Endothelial cell of umbilical vein (primary cell): ENCODE results near the gene ALDH4A1. TPM values are rescaled to one million over a fixed set of nuclear protein-coding genes. Genes with fewer than 3 reads are reported as not detected.

Source experiments
- BruUV-seq: library from RNA; stranded (reverse); fragments of 400-500 nt; replicated peaks from 2 replicates; lab custom pipeline; 2021; lab: Mats Ljungman, UMichigan
- CTCF ChIA-PET: fragments of 300-600, 350-600 bp; sonication (Branson Sonifier 250); formaldehyde crosslinking; loops from one replicate; lab custom pipeline; 2021; ENCODE audit warnings: antibody characterized with exemption, inconsistent platforms; lab: Charles Lee
- POLR2A ChIA-PET: fragments of 300-600, 350-600 bp; sonication (Branson Sonifier 250); formaldehyde crosslinking; loops from one replicate; lab custom pipeline; 2021; ENCODE audit warnings: antibody characterized with exemption, inconsistent platforms; lab: Charles Lee
- DNase-seq: peaks from one replicate; pipeline ENCODE4 v3.0.0-alpha.2; 2011; ENCODE audit warnings: low read depth, low spot score
- FAIRE-seq: peaks from 2 replicates; lab custom pipeline; 2011; peaks lifted over from hg19 to GRCh38; lab: Jason Lieb, UNC
- H2AFZ ChIP-seq: 2 replicates; pipeline ENCODE4 v1.6.0; 2012; ENCODE audit warnings: low read depth, low read length, control low read depth, inconsistent platforms
- H3K27ac ChIP-seq: 2 replicates; pipeline ENCODE4 v1.5.1; 2011; ENCODE audit warnings: low read depth, mild to moderate bottlenecking, control low read depth, low read length, moderate library complexity; ENCODE audit not compliant: insufficient read depth
- H3K27me3 ChIP-seq, 2 experiments: 2 replicates each; pipeline versions ENCODE4 v1.6.0 to v1.6.1; 2011; ENCODE audit warnings: low read length in 2 of 2, mixed read lengths in 1 of 2; ENCODE audit not compliant: control insufficient read depth in 2 of 2, insufficient read depth in 2 of 2
- H3K36me3 ChIP-seq, 2 experiments: 2 replicates in 1 of 2; 3 replicates in 1 of 2; pipeline ENCODE4 v1.5.1; 2011; ENCODE audit warnings: low read length in 2 of 2, mild to moderate bottlenecking in 1 of 2, moderate library complexity in 1 of 2; ENCODE audit not compliant: control insufficient read depth in 2 of 2, insufficient read depth in 2 of 2; ENCODE audit errors: extremely low read depth in 1 of 2
- H3K4me1 ChIP-seq: 3 replicates; pipeline ENCODE4 v1.5.1; 2011; ENCODE audit warnings: mild to moderate bottlenecking, low read length; ENCODE audit not compliant: control insufficient read depth, insufficient read depth; ENCODE audit errors: extremely low read depth
- H3K4me2 ChIP-seq: 2 replicates; pipeline ENCODE4 v1.6.1; 2011; ENCODE audit warnings: low read length, control low read depth, mixed read lengths; ENCODE audit not compliant: insufficient read depth
- H3K4me3 ChIP-seq, 3 experiments: fragments of 200-600 bp in 1 of 3; sonication (generic), shearing (Covaris generic) in 1 of 3; replicated peaks in 1 of 3; 2 replicates each; pipeline ENCODE4 v1.5.1; 2011 to 2016; ENCODE audit warnings: control low read depth in 3 of 3, low read length in 3 of 3, mild to moderate bottlenecking in 2 of 3, inconsistent platforms in 1 of 3, low read depth in 1 of 3, moderate library complexity in 1 of 3; ENCODE audit not compliant: insufficient read depth in 1 of 3
- H3K79me2 ChIP-seq: 2 replicates; pipeline ENCODE4 v1.6.0; 2012; ENCODE audit warnings: low read length, inconsistent platforms; ENCODE audit not compliant: control insufficient read depth, insufficient read depth
- H3K9ac ChIP-seq: replicated peaks from 2 replicates; pipeline ENCODE3; 2011; ENCODE audit warnings: low read length, control low read depth; ENCODE audit not compliant: insufficient read depth; ENCODE audit errors: extremely low read depth
- H3K9me1 ChIP-seq: replicated peaks from 3 replicates; pipeline ENCODE4 v1.6.0; 2011; ENCODE audit warnings: mild to moderate bottlenecking, low read length; ENCODE audit not compliant: control insufficient read depth, insufficient read depth; ENCODE audit errors: extremely low read depth
- H3K9me3 ChIP-seq: replicated peaks from 2 replicates; pipeline ENCODE4 v1.5.1; 2012; ENCODE audit warnings: low read length, inconsistent platforms; ENCODE audit not compliant: control insufficient read depth, insufficient read depth
- H4K20me1 ChIP-seq: replicated peaks from 2 replicates; pipeline ENCODE3; 2011; ENCODE audit warnings: mild to moderate bottlenecking, low read length; ENCODE audit not compliant: control insufficient read depth, insufficient read depth; ENCODE audit errors: extremely low read depth
- EZH2 ChIP-seq: IDR thresholded peaks from 2 replicates; pipeline ENCODE4 v1.6.1; 2012; ENCODE audit warnings: borderline replicate concordance, low read depth, mild to moderate bottlenecking, moderate library complexity, low read length, inconsistent platforms; ENCODE audit not compliant: severe bottlenecking
- FOS ChIP-seq: IDR thresholded peaks from 2 replicates; pipeline ENCODE4 v1.6.1; 2011; ENCODE audit warnings: mild to moderate bottlenecking, low read length, moderate library complexity, borderline replicate concordance; ENCODE audit not compliant: insufficient read depth
- GATA2 ChIP-seq: IDR thresholded peaks from 2 replicates; pipeline ENCODE4 v1.7.0; 2011; ENCODE audit warnings: low read depth, mild to moderate bottlenecking, moderate library complexity, mixed read lengths, low read length; ENCODE audit not compliant: insufficient read length, insufficient read depth
- JUN ChIP-seq: IDR thresholded peaks from 2 replicates; pipeline ENCODE4 v1.6.1; 2011; ENCODE audit warnings: borderline replicate concordance, low read depth; ENCODE audit not compliant: insufficient read length, insufficient read depth
- MYC ChIP-seq: IDR thresholded peaks from one replicate; pipeline ENCODE4 v1.6.1; 2011; ENCODE audit warnings: mild to moderate bottlenecking, low read depth, low read length
- POLR2A ChIP-seq: IDR thresholded peaks from 2 replicates; pipeline ENCODE4 v1.6.1; 2012; ENCODE audit warnings: low read depth, mild to moderate bottlenecking, control low read depth, low read length
- POLR2AphosphoS5 ChIP-seq: IDR thresholded peaks from 2 replicates; pipeline ENCODE4 v1.6.1; 2012; ENCODE audit warnings: low read depth, mild to moderate bottlenecking, control low read depth, low read length, moderate library complexity; ENCODE audit not compliant: insufficient read depth
- dilution Hi-C: fragments of 300-500 bp; cut with MboI; formaldehyde crosslinking; loops from one replicate; pipeline ENCODE4 v1.15.0; 2019; ENCODE audit warnings: low sequenced_read_pairs; ENCODE audit not compliant: extremely low pct_ligation_motif_present
- intact Hi-C: fragments of 100-400 bp; cut with micrococcal nuclease; formaldehyde crosslinking; loops from one replicate; pipeline ENCODE4 v1.10.0; 2022
- polyA plus RNA-seq, 4 experiments: library from polyadenylated mRNA; depleted of rRNA in 3 of 4; stranded (reverse) in 3 of 4; unstranded in 1 of 4; fragments of >200 nt; gene quantifications; 2 replicates each; pipeline versions ENCODE4 v1.2.1 to v1.2.3, GENCODE V29; 2011 to 2012; ENCODE audit warnings: missing spikeins in 1 of 4
- total RNA-seq: library from RNA; stranded (reverse); gene quantifications from 2 replicates; pipeline ENCODE4 v1.2.3, GENCODE V29; 2021
- TF ChIP-seq, protein P1 (sequence below), 2 donors: IDR thresholded peaks; 1 replicate in 1 of 2; 2 replicates in 1 of 2; pipeline ENCODE4 v1.5.1; 2011; ENCODE audit warnings: low read length in 2 of 2, mild to moderate bottlenecking in 2 of 2, moderate library complexity in 2 of 2, control low read depth in 1 of 2, inconsistent platforms in 1 of 2, low read depth in 1 of 2; ENCODE audit not compliant: insufficient read depth in 1 of 2; ENCODE audit errors: extremely low read depth in 1 of 2
- TF ChIP-seq, protein P2 (sequence below): IDR thresholded peaks from 2 replicates; pipeline ENCODE4 v1.6.1; 2011; ENCODE audit not compliant: insufficient read depth, insufficient read length

ALDH4A1 gene
- total and polyA plus RNA-seq, 2 donors (not counting 3 experiments of a cell fraction or from before 2014, with no cell fraction given): 17.4 to 18.5 TPM

DNA sequence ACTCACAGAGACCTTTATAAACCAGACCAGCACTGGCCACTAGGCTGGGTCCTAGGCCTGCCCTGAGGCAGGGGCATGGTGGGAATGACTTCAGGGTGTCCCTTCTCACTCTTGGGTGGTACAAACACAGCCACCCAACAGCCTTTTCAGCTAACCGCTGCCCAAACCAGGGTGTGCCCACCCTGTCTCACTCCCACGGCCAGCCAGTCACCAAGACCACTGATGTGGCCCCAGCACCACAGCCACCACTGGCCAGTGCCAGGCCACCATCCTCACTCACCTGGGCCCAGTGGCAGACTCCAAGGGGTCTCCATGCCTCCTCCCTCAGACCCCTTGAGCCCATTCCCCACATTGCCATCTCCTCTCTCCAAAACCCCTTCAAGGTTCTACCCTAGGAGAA lies 70.7 kb downstream of the ALDH4A1 start:
- H3K36me3 ChIP-seq: no peaks in the 10 kb centered on the region
- DNase-seq (no peak), FAIRE-seq (no peak)
- no peak overlapping the region for H2AFZ ChIP-seq
- no peaks in the 10 kb centered on the region for H3K4me1 ChIP-seq
- H3K4me3 ChIP-seq: no peak overlapping the region
- no peak overlapping the region for H3K4me2 ChIP-seq
- no peak overlapping the region for H3K9ac ChIP-seq
- no peaks in the 10 kb centered on the region for H3K27me3 ChIP-seq
- ChIA-PET CTCF (no interaction called here), POLR2A (no interaction called here)
- H3K9me1 ChIP-seq: no peaks in the 10 kb centered on the region
- dilution Hi-C loops (no loop called here), intact Hi-C loops (no loop called here)
- no TSS peak for BruUV-seq
- no peak overlapping the region for H3K27ac ChIP-seq
- H3K9me3 ChIP-seq: no peaks in the 10 kb centered on the region
- H3K79me2 ChIP-seq: no peaks in the 10 kb centered on the region
- no peak for TF ChIP-seq MYC
- TF ChIP-seq GATA2: no peak
- TF ChIP-seq POLR2AphosphoS5: no peak
- no peak for TF ChIP-seq FOS
- no peak for TF ChIP-seq POLR2A
- no peak for TF ChIP-seq EZH2
- TF ChIP-seq JUN: no peak
- TF ChIP-seq, protein P1, sequence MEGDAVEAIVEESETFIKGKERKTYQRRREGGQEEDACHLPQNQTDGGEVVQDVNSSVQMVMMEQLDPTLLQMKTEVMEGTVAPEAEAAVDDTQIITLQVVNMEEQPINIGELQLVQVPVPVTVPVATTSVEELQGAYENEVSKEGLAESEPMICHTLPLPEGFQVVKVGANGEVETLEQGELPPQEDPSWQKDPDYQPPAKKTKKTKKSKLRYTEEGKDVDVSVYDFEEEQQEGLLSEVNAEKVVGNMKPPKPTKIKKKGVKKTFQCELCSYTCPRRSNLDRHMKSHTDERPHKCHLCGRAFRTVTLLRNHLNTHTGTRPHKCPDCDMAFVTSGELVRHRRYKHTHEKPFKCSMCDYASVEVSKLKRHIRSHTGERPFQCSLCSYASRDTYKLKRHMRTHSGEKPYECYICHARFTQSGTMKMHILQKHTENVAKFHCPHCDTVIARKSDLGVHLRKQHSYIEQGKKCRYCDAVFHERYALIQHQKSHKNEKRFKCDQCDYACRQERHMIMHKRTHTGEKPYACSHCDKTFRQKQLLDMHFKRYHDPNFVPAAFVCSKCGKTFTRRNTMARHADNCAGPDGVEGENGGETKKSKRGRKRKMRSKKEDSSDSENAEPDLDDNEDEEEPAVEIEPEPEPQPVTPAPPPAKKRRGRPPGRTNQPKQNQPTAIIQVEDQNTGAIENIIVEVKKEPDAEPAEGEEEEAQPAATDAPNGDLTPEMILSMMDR (IDR thresholded peaks at IDR 0.05; ENCODE audit: extremely low read depth in 1 of 2, insufficient read depth in 1 of 2, low read depth in 1 of 2, low read length in 2 of 2): no peak
- TF ChIP-seq, protein P2, sequence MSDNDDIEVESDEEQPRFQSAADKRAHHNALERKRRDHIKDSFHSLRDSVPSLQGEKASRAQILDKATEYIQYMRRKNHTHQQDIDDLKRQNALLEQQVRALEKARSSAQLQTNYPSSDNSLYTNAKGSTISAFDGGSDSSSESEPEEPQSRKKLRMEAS: no peak
- no peaks in the 10 kb centered on the region for H4K20me1 ChIP-seq
